Right renal cortex interstitium (tissue), 3 donors: ENCODE results near the gene CFAP298. TPM values are rescaled to one million over a fixed set of nuclear protein-coding genes. Genes with fewer than 3 reads are reported as not detected.
"Not testable (repeated sequence)": the region's sequence is repeated elsewhere in the genome, so short reads cannot be mapped to it uniquely, and the experiment has no call there.

Experiments
- DNase-seq, 3 donors: peaks; one replicate each; pipeline ENCODE4 v3.0.0-alpha.2; 2013; ENCODE audit warnings: low read depth in 3 of 3, low spot score in 2 of 3
- polyA plus RNA-seq, 3 donors: library from polyadenylated mRNA; unstranded; fragments of 120-200 nt; gene quantifications; one replicate each; pipeline ENCODE4 v1.2.1, GENCODE V29; 2013; ENCODE audit not compliant: insufficient read length in 3 of 3

The CFAP298 gene
- 10 to 100 TPM; 57.7 to 63.1 (median 62.2) TPM for polyA plus RNA-seq

GRCh38 chr21:32612075-32612998 is at the start of gene CFAP298:
Gene CFAP298, minus strand, starts transcription at chr21:32612377. Its CDS starts 134 bp downstream, at chr21:32612243.
- peak; percentile 85 to 94 (median 92) for DNase-seq

GRCh38 chr21:32661026-32661782 is 49.0 kb upstream of the CFAP298 start:
- DNase-seq: not testable (repeated sequence)

- DNase-seq: no peak
Measured at GRCh38 chr21:32658524-32658923, 46.3 kb upstream of the CFAP298 start.

DNA sequence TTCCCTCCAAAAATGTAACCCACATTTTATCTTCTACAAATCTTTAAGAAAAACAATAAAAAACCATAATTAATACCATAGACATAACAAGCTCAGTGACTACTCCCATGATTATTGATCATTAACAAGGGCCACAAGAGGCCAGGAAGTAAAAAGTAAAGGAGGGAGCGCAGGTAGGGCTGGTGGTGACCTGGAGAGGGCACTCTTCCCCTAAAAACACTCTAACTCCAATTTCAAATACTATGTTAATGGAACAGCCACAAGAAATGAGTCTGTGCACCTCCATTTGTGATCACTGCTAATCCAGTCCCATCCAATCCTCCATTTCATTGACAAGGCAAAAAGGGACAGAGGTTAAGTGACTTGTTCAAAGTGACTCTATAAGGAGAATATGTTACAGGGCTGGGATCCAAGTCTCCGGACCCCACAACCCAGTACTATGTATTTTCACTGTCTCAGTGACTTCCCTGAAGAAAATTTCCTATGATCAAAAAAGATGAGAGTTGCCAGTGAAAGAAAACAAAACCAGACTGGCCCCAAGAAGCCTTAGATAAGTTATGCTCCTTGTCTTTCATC is 41.2 kb upstream of the CFAP298 start:
- no peak for DNase-seq

DNA sequence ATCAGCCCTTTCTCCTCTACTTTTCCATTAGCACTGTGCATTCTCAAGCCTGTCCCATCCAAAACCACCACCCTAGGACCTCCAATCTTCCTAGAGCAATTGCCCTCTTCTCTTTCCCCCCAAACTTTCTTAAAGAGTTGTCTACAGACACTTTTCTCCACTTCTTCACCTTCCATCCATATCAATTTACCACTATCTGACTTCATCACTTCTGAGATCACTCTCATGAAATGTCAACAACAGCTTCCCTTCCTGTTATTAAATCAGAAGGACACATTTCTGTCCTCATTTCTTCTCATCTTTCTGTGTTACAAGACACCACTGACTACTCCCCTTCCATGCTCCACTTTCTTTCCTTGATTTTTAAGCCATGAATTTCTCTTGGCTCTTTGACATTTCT is 36.0 kb upstream of the CFAP298 start:
- DNase-seq: no peak

DNA sequence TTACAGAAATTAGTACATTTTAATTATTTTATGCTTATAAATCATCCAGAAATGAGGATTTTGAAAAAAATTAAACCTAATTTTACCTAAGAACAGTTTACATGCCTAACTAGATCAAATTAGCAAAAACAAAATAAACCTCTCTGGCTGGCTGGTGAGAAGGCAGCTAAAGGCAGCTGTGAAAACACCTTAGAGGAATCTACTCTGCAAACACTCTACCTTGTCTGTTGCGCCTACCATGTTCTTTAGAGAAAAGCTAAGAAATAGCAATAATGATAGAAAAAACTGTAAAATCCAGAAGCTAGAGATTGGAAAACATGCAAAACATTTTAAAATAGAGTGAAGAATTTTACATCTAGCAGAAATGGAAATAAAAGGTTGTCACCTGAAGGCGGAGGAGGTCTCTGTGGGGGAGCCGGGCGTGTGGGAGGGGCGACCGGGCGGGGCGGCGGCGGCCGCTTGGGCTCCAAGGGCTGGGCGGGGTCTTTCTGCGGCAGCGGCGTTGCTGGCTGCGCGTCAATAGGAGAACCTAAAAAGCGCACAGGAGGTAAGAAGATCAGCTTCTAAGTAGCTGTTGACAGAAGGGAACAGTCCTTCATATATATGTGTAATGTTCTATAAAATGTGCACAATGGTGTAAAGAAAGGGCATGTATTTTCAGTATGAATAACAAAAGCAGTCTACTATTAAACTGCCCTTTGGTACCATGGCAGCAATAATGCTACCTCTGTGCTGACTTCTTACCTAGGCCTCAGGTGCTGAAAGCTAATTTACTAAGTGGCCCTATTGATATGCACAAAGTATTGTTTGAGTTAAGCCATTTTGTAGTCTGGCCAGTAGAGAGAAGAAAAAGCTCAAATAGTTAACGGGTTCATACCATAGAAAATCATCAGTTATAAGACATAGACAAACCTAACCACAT is 33.3 kb upstream of the CFAP298 start:
- no peak for DNase-seq

DNA sequence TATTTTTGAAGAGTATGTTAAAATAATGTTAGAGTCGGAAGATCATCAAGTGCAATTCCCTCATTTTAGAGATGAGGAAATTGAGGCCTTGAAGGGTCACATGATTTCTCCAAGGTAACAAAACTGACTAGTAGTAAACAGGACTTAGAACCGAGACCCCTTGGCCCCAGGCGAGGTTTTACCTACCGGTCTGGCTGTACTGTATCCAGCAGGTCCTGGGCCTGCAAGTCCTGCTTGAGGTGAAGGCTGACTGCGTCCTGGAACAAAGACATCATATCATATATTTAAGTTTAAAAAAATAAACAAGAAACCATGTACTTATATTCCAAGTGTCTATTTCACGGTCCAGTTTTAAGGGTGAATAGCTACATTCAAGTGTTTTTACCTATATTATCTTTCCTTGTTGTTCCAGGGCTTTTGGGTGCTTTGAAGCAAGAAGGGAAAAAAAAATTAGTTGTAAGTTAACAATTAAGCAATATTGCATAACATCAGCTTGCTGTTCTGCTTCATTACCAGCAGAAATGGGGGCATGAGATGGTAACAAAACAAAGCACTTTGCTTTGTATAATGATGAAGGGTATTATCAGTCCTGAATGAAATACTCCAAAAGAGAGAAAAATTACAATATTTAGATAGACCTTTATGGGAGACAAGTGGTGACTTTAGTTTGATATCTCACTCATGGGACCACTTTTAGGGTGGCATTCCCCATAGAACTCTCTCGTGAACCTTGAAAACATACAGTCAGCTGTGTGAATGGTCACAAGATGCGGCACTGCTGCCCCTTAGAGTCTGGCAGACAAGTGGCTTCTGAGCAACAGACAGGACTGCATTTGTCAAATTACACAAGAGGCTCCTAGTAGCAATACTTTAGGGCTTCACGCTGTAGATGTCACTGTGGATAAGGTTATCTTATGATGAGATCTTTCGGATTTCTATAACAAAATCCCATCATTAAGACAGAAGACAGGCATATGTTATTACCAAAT is 29.8 kb upstream of the CFAP298 start:
- DNase-seq: no peak

DNA sequence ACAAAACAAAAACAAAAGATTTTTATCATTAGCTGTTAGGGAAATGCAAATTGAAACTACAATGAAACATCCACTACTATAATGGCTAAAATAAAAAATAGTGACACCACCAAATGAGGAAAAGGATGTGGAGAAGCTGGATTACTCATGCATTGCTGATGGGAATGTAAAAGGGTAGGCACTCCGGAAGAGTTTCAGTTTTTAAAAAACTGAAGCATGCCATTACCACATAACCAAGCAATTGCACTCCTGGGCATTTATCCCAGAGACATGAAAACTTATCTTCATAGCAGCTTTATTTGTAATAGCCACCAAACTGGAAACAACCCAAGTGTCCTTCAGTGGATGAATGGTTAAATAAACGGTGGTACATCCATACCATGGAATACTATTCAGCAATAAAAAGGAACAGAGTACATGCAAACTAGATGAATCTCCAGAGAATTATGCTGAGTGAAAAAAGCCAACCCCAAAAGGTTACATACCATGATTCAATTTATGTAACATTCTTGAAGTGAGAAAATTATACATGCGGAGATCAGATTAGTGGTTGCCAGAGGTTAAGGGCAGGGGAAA is 14.5 kb upstream of the CFAP298 start:
- no peak for DNase-seq

DNA sequence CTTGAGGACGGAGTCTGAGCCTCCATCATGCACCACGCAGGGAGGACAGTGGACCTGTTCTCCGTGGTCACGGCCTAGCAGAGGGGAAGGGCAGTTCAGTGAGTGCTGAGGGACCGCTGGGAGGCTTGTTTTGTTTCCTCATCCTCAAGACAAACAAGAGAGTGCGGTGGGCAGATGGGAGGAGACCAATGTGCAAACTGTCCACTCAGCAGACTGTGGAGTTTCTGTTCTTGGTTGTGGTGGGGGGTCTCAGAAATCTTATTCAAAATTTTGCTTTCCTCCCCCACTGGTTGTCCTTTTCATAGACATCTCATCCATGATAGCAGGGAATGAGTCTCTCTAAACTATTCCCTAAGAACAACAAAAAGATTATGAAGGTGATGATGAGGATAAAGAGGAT is 6.0 kb upstream of the CFAP298 start:
- DNase-seq: not testable (repeated sequence)

GRCh38 chr21:32613436-32614043 is 1.4 kb upstream of the CFAP298 start:
- DNase-seq: no peak

GRCh38 chr21:32612999-32613337 is 791 bp upstream of the CFAP298 start:
- DNase-seq: no peak

- no peak for DNase-seq
Measured at GRCh38 chr21:32611471-32611997, 643 bp downstream of the CFAP298 start.

GRCh38 chr21:32610940-32611339 is 1.2 kb downstream of the CFAP298 start:
- DNase-seq: not testable (repeated sequence)

GRCh38 chr21:32608851-32609250 is 3.3 kb downstream of the CFAP298 start:
- no peak for DNase-seq

DNA sequence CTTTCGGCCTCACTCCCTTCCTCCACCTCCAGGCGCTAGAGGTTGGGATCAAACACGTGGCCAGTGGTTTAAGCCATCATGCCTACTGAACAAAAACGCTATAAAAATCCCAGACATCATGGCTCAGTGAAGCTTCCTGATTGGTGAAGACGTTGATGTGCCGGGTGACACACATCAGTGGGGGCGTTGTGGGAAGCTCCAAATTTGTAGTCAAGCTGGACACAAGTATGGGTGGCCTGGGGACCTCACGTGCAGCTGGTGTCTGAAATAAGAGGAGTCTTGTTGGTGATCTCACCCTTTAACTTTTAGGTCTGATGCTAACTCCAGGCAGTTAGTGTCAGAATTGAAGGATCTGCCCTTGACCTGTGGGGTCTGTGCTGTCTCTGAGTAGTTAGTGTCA is 6.7 kb downstream of the CFAP298 start:
- no peak for DNase-seq

GRCh38 chr21:32604464-32604863 is 7.7 kb downstream of the CFAP298 start:
- no peak for DNase-seq

GRCh38 chr21:32603131-32603530 is 9.0 kb downstream of the CFAP298 start:
- DNase-seq: no peak

DNA sequence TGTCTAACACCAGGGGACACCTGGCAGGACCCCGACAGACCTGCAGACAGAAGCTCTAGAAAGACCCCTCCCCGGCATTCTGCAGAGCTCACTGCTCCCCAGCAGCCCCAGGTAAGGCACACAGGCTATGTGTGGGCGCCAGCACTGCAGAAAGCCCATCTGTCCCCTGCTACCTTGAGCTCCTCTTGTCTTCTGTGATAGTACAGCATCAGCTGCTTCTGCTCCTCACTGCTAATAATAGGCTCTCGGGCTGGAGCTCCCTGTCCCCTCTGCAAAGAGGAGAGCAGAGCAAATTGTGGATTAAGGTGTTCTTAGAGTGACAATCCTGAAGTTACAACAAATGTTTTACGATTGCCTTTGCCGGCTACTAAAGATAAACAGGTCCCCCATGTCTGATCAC is 10.1 kb downstream of the CFAP298 start:
- no peak for DNase-seq
